GM12878 (cell line): Measurements from ENCODE around the gene RIC8B. TPM values are rescaled to one million over a fixed set of nuclear protein-coding genes. Genes with fewer than 3 reads are reported as not detected.

Experiments
- ATAC-seq: fragments of 200-7000 bp; cut with Tn5 transposase; 3 replicates; pipeline ENCODE4 v1.9.1; 2020; ENCODE audit warnings: mild to moderate bottlenecking, moderate library complexity
- BruUV-seq: library from RNA; stranded (reverse); fragments of 400-500 nt; replicated peaks from 2 replicates; lab custom pipeline; 2021; lab: Mats Ljungman, UMichigan
- CTCF ChIA-PET: fragments of 300-600 bp; sonication (Branson Sonifier 250); formaldehyde crosslinking; extraction: SDS; loops from one replicate; lab custom pipeline; 2021; ENCODE audit warnings: inconsistent platforms; lab: Yijun Ruan, JAX
- POLR2A ChIA-PET: fragments of 350-600 bp; formaldehyde crosslinking; extraction: SDS; loops from one replicate; lab custom pipeline; 2021; ENCODE audit warnings: inconsistent platforms; lab: Charles Lee
- RAD21 ChIA-PET: fragments of 300-600 bp; sonication (Branson Sonifier 250); formaldehyde crosslinking; loops from one replicate; lab custom pipeline; 2023; ENCODE audit warnings: antibody characterized with exemption; ENCODE audit not compliant: unreplicated experiment; lab: Charles Lee
- SMC1A ChIA-PET: fragments of 300-600 bp; sonication (Branson Sonifier 250); formaldehyde crosslinking; loops from one replicate; lab custom pipeline; 2023; ENCODE audit not compliant: unreplicated experiment, uncharacterized antibody; lab: Charles Lee
- DNase-seq: peaks from one replicate; pipeline ENCODE4 v3.0.0-alpha.2; 2011; ENCODE audit warnings: low read depth, low spot score
- FAIRE-seq: peaks from 3 replicates; lab custom pipeline; 2011; peaks lifted over from hg19 to GRCh38; lab: Jason Lieb, UNC
- H2AFZ ChIP-seq: 2 replicates; pipeline ENCODE4 v1.6.0; 2011; ENCODE audit warnings: low read depth, low read length, control low read depth; ENCODE audit not compliant: control insufficient read depth
- H3K27ac ChIP-seq: 2 replicates; pipeline ENCODE4 v1.5.1; 2011; ENCODE audit warnings: control low read depth; ENCODE audit not compliant: control insufficient read depth, insufficient read depth
- H3K27me3 ChIP-seq, 2 experiments: replicated peaks in 1 of 2; 2 replicates each; pipeline versions ENCODE4 v1.6.0 to v1.6.1; 2011; ENCODE audit warnings: low read length in 1 of 2; ENCODE audit not compliant: control insufficient read depth in 2 of 2, insufficient read depth in 2 of 2
- H3K36me3 ChIP-seq, 2 experiments: 2 replicates each; pipeline ENCODE4 v1.5.1; 2011; ENCODE audit warnings: low read length in 1 of 2; ENCODE audit not compliant: control insufficient read depth in 2 of 2, insufficient read depth in 2 of 2
- H3K4me1 ChIP-seq: 2 replicates; pipeline ENCODE4 v1.6.1; 2011; ENCODE audit warnings: mild to moderate bottlenecking, low read length, moderate library complexity, mixed read lengths; ENCODE audit not compliant: control insufficient read depth, insufficient read depth
- H3K4me2 ChIP-seq: 2 replicates; pipeline ENCODE4 v1.6.0; 2011; ENCODE audit warnings: control low read depth; ENCODE audit not compliant: control insufficient read depth, insufficient read depth
- H3K4me3 ChIP-seq: fragments of 200-600 bp; sonication (generic); 2 replicates; pipeline ENCODE4 v1.5.1; 2016
- H3K79me2 ChIP-seq: 2 replicates; pipeline ENCODE4 v1.6.0; 2011; ENCODE audit warnings: low read length; ENCODE audit not compliant: control insufficient read depth, insufficient read depth
- H3K9ac ChIP-seq: 2 replicates; pipeline ENCODE4 v1.8.0; 2011; ENCODE audit warnings: low read length, control low read depth, mixed read lengths; ENCODE audit not compliant: control insufficient read depth, insufficient read depth
- H3K9me3 ChIP-seq: replicated peaks from 3 replicates; pipeline ENCODE4 v1.5.1; 2011; ENCODE audit warnings: mild to moderate bottlenecking, low read length; ENCODE audit not compliant: control insufficient read depth, insufficient read depth
- H4K20me1 ChIP-seq: 2 replicates; pipeline ENCODE4 v1.6.0; 2011; ENCODE audit not compliant: control insufficient read depth, insufficient read depth
- FOXM1 ChIP-seq: IDR thresholded peaks from 2 replicates; pipeline ENCODE4 v1.6.1; 2012; ENCODE audit warnings: low read depth, mild to moderate bottlenecking, inconsistent platforms, low read length, moderate library complexity
- HDAC2 ChIP-seq: fragments of 200-600 bp; sonication (generic); IDR thresholded peaks from 2 replicates; pipeline ENCODE4 v1.6.1; 2017
- NFIC ChIP-seq: IDR thresholded peaks from 2 replicates; pipeline ENCODE4 v1.6.1; 2012; ENCODE audit warnings: low read depth, mild to moderate bottlenecking, inconsistent platforms, low read length, moderate library complexity
- SUZ12 ChIP-seq: fragments of 200-600 bp; sonication (generic); IDR thresholded peaks from one replicate; pipeline ENCODE4 v1.6.1; 2018; ENCODE audit warnings: antibody characterized with exemption, mild to moderate bottlenecking; ENCODE audit not compliant: unreplicated experiment
- WGBS: methylation state at CpG from one replicate; pipeline ENCODE4 v1.1.6; 2016; ENCODE audit warnings: low lambda C conversion rate; ENCODE audit not compliant: insufficient replicate concordance, insufficient coverage; ENCODE audit errors: missing lambda C conversion rate; 5-methylcytosine and 5-hydroxymethylcytosine counted together
- in situ Hi-C: fragments of 300-500 bp; cut with MboI; formaldehyde crosslinking; loops from 9 replicates; pipeline ENCODE4 v1.14.3; 2018; ENCODE audit warnings: mixed read lengths
- intact Hi-C: fragments of 100-400 bp; cut with micrococcal nuclease; formaldehyde crosslinking; loops from one replicate; pipeline ENCODE4 v1.14.2; 2022; ENCODE audit not compliant: unreplicated experiment
- polyA plus RNA-seq, 11 experiments: library from polyadenylated mRNA; depleted of rRNA in 4 of 11; unstranded in 6 of 11; stranded (reverse) in 5 of 11; fragments of >200 nt; fragmentation: Nextera tagmentation in 4 of 11; fragmentation: Illumina TruSeq in 1 of 11; extraction: Ambion mirVana in 4 of 11; extraction: Trizol in 1 of 11; gene quantifications; 1 replicate in 1 of 11; 2 replicates in 10 of 11; pipeline versions ENCODE4 v1.2.1 to v1.2.3, GENCODE V29; 2011 to 2016; ENCODE audit warnings: inconsistent platforms in 2 of 11, missing spikeins in 2 of 11, low read depth in 1 of 11
- total RNA-seq, 4 experiments: library from RNA; depleted of rRNA in 3 of 4; stranded (reverse); fragments of >200 nt in 3 of 4; fragmentation: Illumina TruSeq in 1 of 4; extraction: Trizol in 1 of 4; gene quantifications; 2 replicates each; pipeline versions ENCODE4 v1.2.1 to v1.2.3, GENCODE V29; 2013 to 2021
- TF ChIP-seq, protein P1 (sequence below): fragments of 450-650 bp; IDR thresholded peaks from 2 replicates; pipeline ENCODE4 v1.6.1; 2017; ENCODE audit warnings: antibody characterized with exemption, mild to moderate bottlenecking, moderate library complexity

RIC8B gene
- total and polyA plus RNA-seq, 10 of the 15 experiments (the other 5 are each of a cell fraction or from before 2014, with no cell fraction given), result 2.3 to 10.8 (median 6.2) TPM

DNA sequence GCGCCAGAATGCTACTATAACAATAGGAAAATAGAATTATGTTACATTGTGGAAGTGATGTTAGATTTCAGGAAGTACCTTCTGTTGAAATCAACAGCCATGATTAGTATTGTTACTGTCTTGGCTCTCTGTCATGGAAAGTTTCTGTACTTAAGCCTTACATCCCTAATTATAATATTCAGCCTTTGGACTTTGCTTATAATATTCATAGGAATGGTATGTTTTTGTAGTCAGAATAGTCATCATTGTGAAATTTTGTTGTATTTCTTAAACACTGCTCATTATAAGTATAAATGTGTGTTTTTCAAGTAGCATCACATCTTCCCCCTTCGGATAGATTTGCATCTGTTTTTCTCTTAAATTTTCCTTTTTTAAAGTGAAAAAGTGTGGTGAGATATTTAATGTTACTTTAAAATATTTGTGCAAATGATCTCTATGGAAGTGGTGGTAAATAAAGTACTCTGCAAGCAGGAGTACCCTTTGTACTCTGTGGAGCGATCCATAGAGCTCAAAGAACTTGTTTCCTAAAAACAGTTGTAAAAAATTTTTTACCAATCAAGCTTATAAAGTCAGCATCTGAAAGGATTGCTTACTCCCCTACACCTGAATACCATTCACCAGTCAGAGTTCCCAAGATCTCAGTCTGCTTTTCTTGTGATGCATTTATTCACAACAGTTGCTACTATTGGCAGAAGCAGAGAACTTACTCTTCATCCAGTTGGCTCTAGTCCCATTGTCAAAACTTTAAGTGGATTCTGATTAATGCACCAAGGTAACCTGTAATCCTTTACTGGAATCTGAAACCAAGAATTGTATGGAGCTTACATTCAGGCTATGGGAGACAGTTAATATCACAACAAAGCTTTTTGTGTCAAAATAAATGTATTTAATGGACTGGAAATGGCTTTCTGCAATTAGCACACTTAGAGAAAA is 87.8 kb downstream of the RIC8B start:
- WGBS, result 96% methylated on average over 3 of the region's 3 CpGs
- in situ Hi-C loops, result no loop called here
- FAIRE-seq, result no peak
- ChIA-PET CTCF (interaction anchor here (1.2 to 2.4 kb wide), 2 partner anchors 20 to 57 kb away, joined by 4 to 5 read pairs; no protein-coding TSS in a partner anchor), POLR2A (no interaction called here), RAD21 (no interaction called here), SMC1A (interaction anchor here (0.8 kb wide), 1 partner anchor 19 kb away, joined by 3 read pairs; no protein-coding TSS in a partner anchor)
- no TSS peak for BruUV-seq
- H3K27ac ChIP-seq, result no peak overlapping the region
- H3K9me3 ChIP-seq, result no peaks in the 10 kb centered on the region
- no peaks in the 10 kb centered on the region for H3K27me3 ChIP-seq
- H3K36me3 ChIP-seq, result peaks cover 0 to 4% of the 10 kb centered on the region in 2 experiments; a peak in 1 of 4 replicates
- intact Hi-C loops, result no loop called here
- no peaks in the 10 kb centered on the region for H4K20me1 ChIP-seq
- no peak overlapping the region for H3K4me2 ChIP-seq
- H2AFZ ChIP-seq, result no peak overlapping the region
- H3K4me3 ChIP-seq, result no peak overlapping the region
- H3K79me2 ChIP-seq, result no peaks in the 10 kb centered on the region
- H3K4me1 ChIP-seq, result no peaks in the 10 kb centered on the region
- no peak overlapping the region for H3K9ac ChIP-seq
- no peak for DNase-seq
- no peak for ATAC-seq
- TF ChIP-seq FOXM1 (no peak), HDAC2 (no peak), NFIC (no peak), SUZ12 (no peak)
- TF ChIP-seq, protein P1, sequence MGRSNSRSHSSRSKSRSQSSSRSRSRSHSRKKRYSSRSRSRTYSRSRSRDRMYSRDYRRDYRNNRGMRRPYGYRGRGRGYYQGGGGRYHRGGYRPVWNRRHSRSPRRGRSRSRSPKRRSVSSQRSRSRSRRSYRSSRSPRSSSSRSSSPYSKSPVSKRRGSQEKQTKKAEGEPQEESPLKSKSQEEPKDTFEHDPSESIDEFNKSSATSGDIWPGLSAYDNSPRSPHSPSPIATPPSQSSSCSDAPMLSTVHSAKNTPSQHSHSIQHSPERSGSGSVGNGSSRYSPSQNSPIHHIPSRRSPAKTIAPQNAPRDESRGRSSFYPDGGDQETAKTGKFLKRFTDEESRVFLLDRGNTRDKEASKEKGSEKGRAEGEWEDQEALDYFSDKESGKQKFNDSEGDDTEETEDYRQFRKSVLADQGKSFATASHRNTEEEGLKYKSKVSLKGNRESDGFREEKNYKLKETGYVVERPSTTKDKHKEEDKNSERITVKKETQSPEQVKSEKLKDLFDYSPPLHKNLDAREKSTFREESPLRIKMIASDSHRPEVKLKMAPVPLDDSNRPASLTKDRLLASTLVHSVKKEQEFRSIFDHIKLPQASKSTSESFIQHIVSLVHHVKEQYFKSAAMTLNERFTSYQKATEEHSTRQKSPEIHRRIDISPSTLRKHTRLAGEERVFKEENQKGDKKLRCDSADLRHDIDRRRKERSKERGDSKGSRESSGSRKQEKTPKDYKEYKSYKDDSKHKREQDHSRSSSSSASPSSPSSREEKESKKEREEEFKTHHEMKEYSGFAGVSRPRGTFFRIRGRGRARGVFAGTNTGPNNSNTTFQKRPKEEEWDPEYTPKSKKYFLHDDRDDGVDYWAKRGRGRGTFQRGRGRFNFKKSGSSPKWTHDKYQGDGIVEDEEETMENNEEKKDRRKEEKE, result no peak
